HK-2 (cell line): ENCODE measurements around the gene TAS2R41.
A peak's percentile ranks its signal among the peaks of the same experiment; 100 is the strongest.
"Not testable (repeated sequence)": the region's sequence is repeated elsewhere in the genome, so short reads cannot be mapped to it uniquely, and the experiment has no call there.

Source experiments
- DNase-seq: peaks from one replicate; pipeline ENCODE4 v3.0.0-alpha.2; 2018; ENCODE audit not compliant: unreplicated experiment

Gene TAS2R41

GRCh38 chr7:143456992-143457793, 20.5 kb upstream of the TAS2R41 start:
- no peak for DNase-seq

GRCh38 chr7:143458263-143458662, 19.4 kb upstream of the TAS2R41 start:
- no peak for DNase-seq

- no peak for DNase-seq
These were observed 19.0 kb upstream of the TAS2R41 start for GRCh38 chr7:143458681-143459080.

- DNase-seq = no peak
These were observed 18.3 kb upstream of the TAS2R41 start for GRCh38 chr7:143459359-143459758.

DNA sequence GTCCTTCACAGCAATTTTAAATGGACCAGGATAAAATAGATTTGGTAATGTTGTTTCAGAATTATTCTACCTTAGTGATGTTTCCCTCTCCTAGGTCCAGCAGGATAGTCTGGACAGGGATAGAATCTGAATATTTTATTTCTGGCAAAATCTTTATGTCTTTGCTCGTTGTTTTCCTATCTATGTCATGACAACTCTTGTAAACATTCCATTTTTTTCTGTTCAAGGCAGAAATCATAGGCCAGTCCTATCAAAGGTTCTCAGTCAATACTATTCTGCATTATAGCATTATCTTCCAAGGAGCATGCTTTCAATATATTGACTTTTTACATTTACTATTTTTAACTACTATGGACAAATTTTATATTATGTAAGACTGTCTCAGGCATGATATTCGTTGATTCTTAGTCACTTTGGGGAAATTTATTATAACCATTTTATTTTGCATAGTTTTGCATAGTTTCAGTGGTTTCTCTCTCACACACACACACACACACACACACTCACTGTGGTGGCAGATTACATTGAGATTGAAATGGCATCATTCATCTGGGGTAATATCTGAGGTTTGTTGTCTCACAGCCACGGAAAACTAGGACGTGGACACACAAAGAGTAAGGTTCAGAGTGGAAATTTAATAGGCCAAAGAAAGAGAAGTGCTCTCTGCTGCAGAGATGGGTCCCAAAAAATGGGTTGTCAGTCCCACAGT, 17.2 kb upstream of the TAS2R41 start:
- no peak for DNase-seq

DNA sequence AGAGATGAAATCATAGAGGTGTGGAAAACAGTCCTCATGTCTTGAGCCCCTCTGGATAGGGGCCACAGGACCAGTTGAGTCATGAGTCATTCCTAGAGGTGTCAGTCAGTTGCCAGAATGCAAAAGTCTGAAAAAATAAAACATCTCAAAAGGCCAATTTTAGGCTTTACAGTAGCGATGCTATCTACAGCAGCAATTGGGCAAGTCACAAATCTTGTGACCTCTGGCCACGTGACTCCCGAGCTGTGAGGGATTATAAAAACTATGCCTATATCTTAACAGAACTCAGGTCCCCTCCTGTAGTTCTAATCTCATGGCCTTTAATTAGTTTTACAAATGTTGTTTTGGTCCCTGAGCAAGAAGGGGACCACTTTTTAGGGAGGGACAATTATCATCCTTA, 15.6 kb upstream of the TAS2R41 start:
- DNase-seq = no peak

GRCh38 chr7:143463556-143463955, 14.1 kb upstream of the TAS2R41 start:
- DNase-seq = no peak

DNA sequence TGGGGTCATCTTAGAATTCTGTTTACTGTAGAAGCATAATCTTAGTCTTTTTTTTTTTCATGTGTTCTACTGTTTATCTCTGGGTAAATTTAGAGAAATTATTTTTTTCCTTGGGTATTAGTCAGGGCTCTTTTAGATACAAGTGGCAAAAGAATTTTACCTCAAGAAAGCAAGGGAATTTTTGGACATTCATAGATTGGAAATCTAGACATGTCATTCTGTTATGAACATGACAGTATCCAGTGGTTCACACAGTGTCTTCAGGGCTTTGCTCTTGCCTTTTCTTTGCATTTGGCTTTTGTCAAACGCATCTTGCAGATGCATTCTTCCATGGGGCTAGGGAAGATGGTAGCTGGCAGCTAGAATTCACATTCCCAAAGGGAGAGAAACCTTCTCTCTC, 13.7 kb upstream of the TAS2R41 start:
- DNase-seq = no peak

GRCh38 chr7:143467724-143468123, 9.9 kb upstream of the TAS2R41 start:
- no peak for DNase-seq

- DNase-seq = not testable (repeated sequence)
These were observed 5.5 kb upstream of the TAS2R41 start for GRCh38 chr7:143472071-143472689.

DNA sequence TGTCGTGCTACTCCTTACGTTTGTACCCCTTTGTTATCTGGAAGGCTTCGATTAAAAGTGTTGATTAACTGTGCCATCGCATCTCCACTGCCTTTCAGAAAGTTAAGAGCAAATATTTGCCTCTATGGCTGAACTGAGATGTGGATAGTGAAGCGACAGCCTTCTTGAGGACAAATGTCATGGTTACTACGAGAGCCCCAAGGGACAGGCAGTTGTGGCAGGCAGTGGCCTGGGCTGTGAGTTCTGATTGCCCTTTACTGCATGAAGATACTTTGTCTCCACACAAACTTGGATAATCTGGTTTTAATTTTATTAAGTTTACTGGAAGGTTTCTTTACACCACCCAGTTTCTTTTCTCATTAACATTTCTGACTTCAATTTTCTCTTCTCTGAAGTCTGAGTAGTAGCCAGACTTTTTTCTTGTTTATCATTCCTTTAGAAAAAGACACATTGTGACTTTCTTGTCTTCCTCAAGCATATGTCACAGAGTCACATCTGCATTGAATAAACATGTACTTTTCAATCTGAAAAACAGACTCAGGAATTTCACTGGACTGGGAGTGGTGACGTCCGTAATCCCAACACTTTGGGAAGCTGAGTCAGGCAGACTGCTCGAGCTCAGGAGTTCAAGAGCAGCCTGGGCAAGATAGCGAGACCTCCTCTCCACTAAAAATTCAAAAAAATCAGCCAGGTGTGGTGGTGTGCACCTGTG, 1.5 kb downstream of the TAS2R41 start:
- DNase-seq = no peak

DNA sequence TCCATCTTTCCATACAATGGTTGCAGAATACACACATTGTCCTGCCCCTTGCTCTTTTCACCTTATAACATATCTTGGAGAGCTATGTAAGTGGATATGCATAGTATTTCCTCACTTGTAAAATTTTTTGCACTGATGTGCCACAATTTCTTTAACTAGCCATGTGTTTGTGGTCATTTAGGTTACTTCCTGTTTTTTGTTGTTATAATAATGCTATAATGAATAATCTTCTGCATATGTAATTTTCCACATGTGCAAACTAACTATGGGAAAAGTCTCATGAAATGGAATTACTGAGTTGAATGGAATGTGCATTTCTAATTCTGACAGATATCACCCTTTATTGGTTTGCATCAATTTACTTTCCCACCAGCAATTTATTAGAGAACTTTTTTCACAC, 2.8 kb downstream of the TAS2R41 start:
- DNase-seq = no peak

DNA sequence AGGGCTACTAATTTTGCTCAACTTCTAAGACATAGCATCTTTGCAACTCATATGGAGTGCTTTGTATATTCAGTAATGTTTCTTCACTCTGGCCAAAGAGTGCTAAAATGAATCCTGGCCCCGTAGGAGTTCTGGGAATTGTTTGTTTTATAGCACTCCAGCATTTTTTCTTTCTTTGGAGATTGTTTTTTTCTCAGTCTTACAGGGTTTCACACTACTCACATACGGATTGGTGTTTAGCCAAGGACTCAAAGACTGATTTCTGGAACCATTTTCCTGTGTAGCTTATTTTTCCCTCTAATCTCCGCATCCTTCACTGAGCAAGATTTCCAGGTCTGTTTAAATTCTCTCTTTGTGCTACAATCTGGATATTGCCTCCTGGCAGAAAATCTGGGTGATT, 6.4 kb downstream of the TAS2R41 start:
- DNase-seq = no peak

DNA sequence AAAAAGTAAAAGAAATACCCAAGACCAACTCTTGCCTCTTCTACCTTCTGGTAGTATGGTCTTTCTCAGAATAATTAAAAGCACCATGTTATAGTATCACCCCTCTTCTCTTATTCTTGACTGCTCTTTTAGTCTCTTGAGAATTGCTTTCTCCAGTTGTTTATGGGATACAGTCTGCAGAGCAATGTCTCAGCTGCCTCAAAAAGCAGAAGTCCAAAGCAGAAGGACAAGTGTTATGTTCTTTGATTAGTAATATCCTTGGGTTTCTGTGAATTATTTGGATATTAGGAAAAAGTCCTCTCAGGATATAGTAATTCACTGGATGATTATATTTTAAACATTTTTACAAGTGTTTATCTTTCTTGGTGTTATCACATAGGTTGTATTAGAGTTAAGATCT, 7.4 kb downstream of the TAS2R41 start:
- no peak for DNase-seq

- DNase-seq = no peak
These were observed 7.8 kb downstream of the TAS2R41 start for GRCh38 chr7:143485500-143485899.

DNA sequence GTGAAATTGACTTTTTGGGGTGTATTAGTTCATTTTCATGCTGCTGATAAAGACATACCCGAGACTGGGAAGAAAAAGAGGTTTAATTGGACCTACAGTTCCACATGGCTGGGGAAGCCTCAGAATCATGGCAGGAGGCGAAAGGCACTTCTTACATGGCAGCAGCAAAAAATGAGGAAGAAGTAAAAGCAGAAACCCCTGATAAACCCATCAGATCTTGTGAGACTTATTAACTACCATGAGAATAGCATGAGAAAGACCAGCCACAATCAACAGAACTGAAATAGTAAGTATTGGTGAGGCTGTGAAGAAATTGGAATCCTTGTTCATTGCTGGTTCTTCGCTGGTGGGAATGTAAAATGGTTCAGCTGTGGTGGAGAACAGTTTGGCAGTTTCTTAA, 8.6 kb downstream of the TAS2R41 start:
- not testable (repeated sequence) for DNase-seq

- no peak for DNase-seq
These were observed 9.4 kb downstream of the TAS2R41 start for GRCh38 chr7:143487061-143487460.

DNA sequence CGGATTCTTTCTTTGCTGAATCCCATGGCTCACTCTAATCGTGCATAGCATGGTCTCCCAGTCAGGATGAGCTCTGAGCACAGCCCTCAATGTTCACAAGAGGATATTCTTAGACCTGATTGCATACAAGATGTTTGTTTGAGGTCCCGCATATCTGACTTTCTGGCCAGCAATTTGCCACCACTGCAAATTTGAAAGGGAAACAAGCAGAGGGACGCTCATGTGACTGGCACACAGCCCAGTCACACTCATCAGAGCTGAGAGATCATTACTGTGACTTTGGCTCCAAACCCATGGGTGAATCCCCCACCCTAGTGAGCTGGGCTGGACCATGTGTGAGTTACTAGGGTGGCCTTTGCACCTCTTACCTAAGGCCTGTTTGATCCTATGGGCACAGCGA, 9.9 kb downstream of the TAS2R41 start:
- DNase-seq = no peak

DNA sequence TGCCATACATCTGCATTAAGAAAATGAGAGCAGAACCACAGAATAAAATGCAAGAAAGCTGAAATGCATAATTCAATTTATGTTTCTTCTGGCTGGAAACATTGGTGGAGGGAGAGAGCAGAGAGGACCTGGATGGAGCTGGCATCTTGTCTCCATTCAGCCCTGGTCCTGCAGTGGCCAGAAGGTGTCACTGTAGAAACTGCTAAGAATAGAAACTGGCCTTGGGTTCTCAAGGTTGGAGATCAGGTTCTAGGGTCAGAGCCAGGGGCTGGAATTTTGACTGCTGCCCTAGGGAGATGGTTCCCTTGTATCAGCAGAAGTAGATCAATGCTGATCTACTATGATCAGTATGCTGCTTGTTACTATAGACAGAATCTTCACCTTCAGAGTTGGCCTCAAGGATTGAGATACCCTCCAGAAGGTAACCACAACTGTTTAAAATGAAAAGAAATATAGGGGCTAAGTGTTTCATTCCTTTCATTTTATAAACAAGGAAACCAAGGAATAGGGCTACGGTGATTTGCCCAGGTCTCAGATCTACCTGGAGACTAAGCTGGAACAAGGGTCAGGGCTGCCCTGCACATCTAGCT, 13.1 kb downstream of the TAS2R41 start:
- peak; percentile 8 for DNase-seq

GRCh38 chr7:143492043-143492471, 14.4 kb downstream of the TAS2R41 start:
- no peak for DNase-seq

DNA sequence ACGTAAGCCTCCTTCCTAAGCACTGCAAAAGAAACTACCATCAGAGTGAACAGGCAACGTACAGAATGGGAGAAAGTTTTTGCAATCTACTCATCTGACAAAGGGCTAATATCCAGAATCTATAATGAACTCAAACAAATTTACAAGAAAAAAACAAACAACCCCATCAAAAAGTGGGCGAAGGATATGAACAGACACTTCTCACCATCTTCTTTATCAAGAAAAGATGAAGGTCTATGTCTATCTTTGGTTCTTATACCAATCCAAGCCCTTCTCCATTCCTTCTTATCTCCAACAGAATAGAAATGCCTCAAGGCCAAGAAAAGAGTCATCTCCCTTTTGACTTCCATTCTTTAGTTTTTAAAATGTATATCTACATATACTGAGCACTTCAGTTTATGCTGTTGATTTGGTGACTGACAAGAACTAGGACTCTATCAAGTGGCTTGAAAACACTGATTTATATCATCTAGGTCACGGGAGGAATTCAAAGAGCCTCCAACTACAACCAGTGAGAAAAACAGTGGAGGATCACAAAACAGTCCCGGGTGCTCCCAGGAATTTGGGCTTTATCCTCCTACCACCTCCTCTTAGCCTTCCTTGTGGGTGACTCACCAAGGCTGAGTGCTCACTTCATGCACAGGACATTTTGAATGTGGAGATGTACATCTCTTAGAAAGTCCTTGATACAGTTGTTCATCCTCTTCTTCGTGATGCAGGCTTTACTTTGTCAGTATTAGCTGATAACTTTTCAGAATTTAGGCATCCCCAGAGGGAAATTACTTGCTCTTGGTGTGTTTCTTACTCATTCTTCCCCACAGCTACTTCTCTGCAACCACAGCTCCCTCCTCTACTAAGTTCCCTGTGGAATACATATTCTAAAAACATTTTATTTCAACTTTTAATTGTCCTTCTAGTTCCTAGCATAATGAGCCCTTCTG, 15.4 kb downstream of the TAS2R41 start:
- no peak for DNase-seq
